ENCODE data around the gene TNS1. TPM values are rescaled to one million over a fixed set of nuclear protein-coding genes. Genes with fewer than 3 reads are reported as not detected.

Gene TNS1
- total RNA-seq, 2 donors from 2014 or later: 0.29 to 2.1 TPM

DNA sequence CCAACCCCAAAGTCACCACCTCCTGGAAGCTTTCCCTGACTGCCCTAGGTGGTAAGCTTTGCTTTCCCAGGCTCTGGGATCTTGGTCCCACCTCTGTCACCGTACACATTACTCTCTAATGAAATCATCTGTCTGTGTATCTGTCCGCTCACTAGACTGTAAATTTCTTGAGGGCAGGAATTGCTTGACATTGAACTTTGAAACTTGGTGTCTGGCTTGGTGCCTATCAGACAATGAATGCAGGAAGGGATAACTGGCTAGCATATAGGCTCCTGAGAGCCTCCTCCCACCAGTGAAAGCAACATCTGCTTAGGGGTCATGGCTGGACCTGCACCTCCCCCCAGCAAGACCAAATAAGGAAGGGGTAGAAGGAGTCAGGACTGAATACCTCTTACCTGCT is 155.7 kb downstream of the TNS1 start:
- Mint-ChIP-seq H3K27me3 (peaks cover 3 to 14% of the 10 kb centered on the region in 2 donors), H3K4me3 (no peak overlapping the region), H3K36me3 (no peaks in the 10 kb centered on the region), H3K4me1 (ENCODE audit: low read depth in 2 of 2) (no peaks in the 10 kb centered on the region), H3K9me3 (no peaks in the 10 kb centered on the region), H3K27ac (no peak overlapping the region)
- no peak for ATAC-seq
- DNase-seq (ENCODE audit: low spot score): no peak

DNA sequence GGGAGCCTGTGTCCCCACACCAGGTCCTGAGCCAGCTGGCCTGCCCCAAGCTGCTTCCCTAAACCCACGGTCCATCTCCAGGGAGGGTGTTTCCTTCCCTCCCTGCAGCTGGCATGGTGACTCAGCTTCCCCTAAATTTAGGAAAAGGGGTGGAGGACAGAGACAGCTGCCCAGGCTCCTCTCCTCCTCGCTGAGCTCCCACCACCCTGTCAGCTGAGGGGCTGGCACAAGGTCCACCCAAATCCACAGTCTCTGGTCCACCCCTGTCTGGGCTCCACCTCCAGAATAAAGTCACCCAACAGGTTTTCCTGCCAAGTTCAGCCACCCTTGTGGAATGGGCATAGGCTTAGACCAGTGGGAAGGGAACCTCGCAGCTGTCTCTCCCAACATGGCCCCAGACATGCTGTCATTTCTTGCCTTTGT is 156.5 kb downstream of the TNS1 start:
- ATAC-seq: no peak
- no peaks in the 10 kb centered on the region for H3K4me1 Mint-ChIP-seq (ENCODE audit: low read depth in 2 of 2)
- peaks cover 3 to 10% of the 10 kb centered on the region in 2 donors for H3K27me3 Mint-ChIP-seq
- H3K27ac Mint-ChIP-seq: no peak overlapping the region
- H3K4me3 Mint-ChIP-seq: no peak overlapping the region
- H3K9me3 Mint-ChIP-seq: no peaks in the 10 kb centered on the region
- H3K36me3 Mint-ChIP-seq: no peaks in the 10 kb centered on the region
- no peak for DNase-seq (ENCODE audit: low spot score)

DNA sequence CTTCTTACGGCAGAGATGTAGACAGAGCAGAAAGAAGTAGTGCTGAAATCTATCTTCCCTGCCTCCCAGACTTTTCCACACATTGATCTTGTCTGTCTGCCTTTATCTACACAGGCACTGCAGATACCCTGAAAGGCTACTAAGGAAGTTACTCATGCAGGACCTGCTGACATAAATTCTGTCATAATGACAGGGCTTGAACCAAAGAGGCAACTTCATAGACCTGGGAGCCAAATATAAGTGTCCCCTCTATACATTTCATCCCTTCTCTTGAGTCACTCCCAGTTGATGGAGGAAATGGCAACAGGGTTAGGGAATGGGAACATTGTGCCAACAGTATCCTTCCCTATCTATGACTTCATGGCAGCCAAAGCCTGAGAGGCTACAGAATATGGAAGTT is 157.5 kb downstream of the TNS1 start:
- H3K4me3 Mint-ChIP-seq: no peak overlapping the region
- H3K9me3 Mint-ChIP-seq: no peaks in the 10 kb centered on the region
- ATAC-seq (no peak), DNase-seq (ENCODE audit: low spot score) (no peak)
- H3K27ac Mint-ChIP-seq: no peak overlapping the region
- H3K4me1 Mint-ChIP-seq (ENCODE audit: low read depth in 2 of 2): no peaks in the 10 kb centered on the region
- no peaks in the 10 kb centered on the region for H3K36me3 Mint-ChIP-seq
- H3K27me3 Mint-ChIP-seq: peaks cover 0 to under 1% of the 10 kb centered on the region in 2 donors

DNA sequence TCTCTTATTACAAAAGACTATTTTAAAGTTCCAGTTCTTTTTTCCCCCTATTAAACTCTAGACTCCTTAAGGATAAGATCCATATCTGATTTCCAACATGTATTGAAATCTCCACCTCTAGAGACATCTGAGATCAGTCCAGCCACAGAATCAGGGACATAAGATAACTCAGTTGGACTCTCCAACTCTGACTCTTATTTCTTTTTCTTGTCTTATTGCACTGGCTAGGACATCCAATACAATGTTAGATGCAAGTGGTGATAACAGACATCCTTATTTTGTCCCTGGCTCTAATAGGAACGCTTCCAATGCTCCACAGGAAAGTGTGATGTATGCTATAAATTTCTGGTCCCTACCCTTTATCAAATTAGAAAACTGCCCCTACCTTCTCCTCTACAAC is 158.1 kb downstream of the TNS1 start:
- no peaks in the 10 kb centered on the region for H3K4me1 Mint-ChIP-seq (ENCODE audit: low read depth in 2 of 2)
- DNase-seq (ENCODE audit: low spot score): no peak
- H3K27ac Mint-ChIP-seq: no peak overlapping the region
- H3K9me3 Mint-ChIP-seq: no peaks in the 10 kb centered on the region
- no peaks in the 10 kb centered on the region for H3K27me3 Mint-ChIP-seq
- no peaks in the 10 kb centered on the region for H3K36me3 Mint-ChIP-seq
- no peak for ATAC-seq
- no peak overlapping the region for H3K4me3 Mint-ChIP-seq

DNA sequence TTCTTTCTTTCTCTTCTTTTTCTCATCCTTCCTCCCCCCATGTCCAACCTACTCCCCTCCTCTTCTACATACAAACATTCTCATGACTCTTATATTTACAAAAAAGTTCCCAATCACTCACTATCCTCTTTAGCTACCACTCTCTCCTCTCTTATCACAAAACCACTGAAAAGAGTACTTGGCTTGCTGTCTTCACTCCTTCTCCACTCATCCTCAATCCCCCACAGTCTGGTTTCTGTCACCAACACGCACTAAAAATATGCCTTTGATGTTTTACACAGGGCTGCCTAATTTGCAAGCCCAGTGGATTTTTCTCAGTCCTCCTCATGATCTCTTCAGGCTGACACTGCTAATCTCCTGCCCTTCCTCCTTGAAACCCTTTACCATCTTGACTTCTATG is 159.5 kb downstream of the TNS1 start:
- H3K4me3 Mint-ChIP-seq: no peak overlapping the region
- H3K9me3 Mint-ChIP-seq: no peaks in the 10 kb centered on the region
- no peaks in the 10 kb centered on the region for H3K36me3 Mint-ChIP-seq
- H3K27me3 Mint-ChIP-seq: no peaks in the 10 kb centered on the region
- no peak for ATAC-seq
- H3K4me1 Mint-ChIP-seq (ENCODE audit: low read depth in 2 of 2): no peaks in the 10 kb centered on the region
- DNase-seq (ENCODE audit: low spot score): no peak
- H3K27ac Mint-ChIP-seq: no peak overlapping the region

DNA sequence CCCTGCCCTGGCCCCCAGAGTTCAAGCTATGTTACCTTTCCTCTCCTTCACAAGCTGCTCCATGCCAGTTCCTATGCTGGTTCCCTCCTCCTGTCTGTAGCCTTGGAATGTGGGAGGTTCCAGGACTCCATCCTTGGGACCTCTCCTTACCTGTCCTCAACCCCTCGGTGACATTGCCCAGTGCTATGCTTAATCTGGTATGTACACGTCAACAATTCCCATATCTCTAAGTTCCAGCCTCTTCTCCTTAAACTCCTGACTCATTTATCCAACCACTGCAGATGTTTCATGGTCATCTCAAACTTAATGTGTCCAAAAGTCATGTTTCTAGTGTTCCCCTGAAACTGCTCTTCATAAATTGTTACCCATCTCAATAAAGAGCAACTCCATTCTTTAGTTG is 160.8 kb downstream of the TNS1 start:
- Mint-ChIP-seq H3K27ac (no peak overlapping the region), H3K27me3 (no peaks in the 10 kb centered on the region), H3K4me3 (no peak overlapping the region), H3K9me3 (no peaks in the 10 kb centered on the region), H3K4me1 (ENCODE audit: low read depth in 2 of 2) (no peaks in the 10 kb centered on the region), H3K36me3 (no peaks in the 10 kb centered on the region)
- ATAC-seq (no peak), DNase-seq (ENCODE audit: low spot score) (no peak)

DNA sequence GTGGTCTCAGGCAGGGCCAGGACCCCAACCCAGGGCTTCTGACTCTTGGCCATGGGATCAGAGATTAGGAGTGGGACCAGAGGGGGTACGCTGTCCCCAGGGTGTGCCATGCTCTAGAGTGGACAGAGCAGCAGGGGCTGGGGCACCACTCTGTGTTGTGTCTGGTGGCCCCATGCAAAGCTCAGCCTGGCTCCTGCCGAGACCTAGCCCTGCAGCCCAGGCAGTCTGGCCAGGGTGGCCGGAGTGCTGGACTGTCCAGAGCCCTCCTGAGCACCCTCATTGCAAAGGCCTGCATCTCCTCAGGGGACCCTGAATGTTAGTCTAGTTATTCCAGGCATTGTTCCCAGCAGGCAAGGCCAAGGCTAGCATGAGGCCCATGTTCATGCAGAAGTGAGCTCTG is 162.3 kb downstream of the TNS1 start:
- H3K36me3 Mint-ChIP-seq: no peaks in the 10 kb centered on the region
- no peak overlapping the region for H3K4me3 Mint-ChIP-seq
- ATAC-seq: no peak
- no peaks in the 10 kb centered on the region for H3K9me3 Mint-ChIP-seq
- H3K27me3 Mint-ChIP-seq: no peaks in the 10 kb centered on the region
- DNase-seq (ENCODE audit: low spot score): no peak
- no peaks in the 10 kb centered on the region for H3K4me1 Mint-ChIP-seq (ENCODE audit: low read depth in 2 of 2)
- no peak overlapping the region for H3K27ac Mint-ChIP-seq

DNA sequence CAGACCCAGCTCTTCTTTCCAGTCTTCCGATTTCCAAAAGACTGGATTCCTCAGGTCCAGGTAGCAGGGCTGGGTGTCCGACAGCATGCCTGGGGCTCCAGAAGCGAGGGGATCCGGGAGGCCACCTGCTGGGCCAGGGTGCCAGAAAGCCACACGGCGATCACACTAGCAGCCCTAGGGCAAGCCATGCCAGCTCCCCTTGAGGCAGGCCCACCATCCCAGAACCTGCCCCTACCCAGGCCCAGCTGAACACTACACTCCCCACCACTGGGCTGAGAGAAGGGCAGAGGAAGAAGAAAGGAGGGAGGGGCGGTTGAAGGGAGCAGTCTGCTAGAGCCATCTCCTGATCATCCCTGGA is 163.1 kb downstream of the TNS1 start:
- Mint-ChIP-seq H3K9me3 (no peaks in the 10 kb centered on the region), H3K27ac (no peak overlapping the region), H3K27me3 (no peaks in the 10 kb centered on the region), H3K4me1 (ENCODE audit: low read depth in 2 of 2) (no peaks in the 10 kb centered on the region), H3K36me3 (no peaks in the 10 kb centered on the region), H3K4me3 (no peak overlapping the region)
- no peak for DNase-seq (ENCODE audit: low spot score)
- no peak for ATAC-seq

DNA sequence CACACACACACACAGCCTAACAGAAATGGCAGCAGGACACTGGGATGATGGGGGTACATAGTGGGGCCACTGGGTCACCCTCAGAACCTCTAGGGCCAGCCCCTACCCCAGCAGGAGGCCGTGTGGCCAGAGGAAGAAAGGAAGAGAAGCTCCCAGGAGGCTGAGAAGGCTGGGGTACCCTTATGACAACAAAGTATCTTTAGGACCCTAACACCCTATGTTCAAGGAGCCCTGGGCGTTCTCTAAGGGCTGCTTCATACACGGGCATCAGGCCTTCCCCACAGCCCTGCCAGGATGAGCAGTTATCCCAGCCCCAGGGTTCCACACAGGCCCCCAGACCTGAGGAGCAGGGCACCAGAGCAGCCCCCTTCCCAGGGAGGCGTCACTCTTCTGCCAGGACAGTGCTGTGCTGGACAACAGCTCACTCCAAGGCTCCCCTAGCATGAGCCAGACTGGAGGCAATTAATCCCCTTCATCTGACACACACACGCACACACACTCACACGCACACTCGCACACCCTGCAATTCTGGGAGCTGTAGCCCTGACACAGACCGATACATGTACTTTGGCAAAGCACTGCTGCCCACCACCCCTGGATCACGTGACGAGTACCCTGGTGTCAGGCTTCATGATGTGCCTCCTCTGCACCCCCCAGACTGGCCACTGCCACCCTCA is 163.6 kb downstream of the TNS1 start:
- no peaks in the 10 kb centered on the region for H3K36me3 Mint-ChIP-seq
- no peak overlapping the region for H3K27ac Mint-ChIP-seq
- no peaks in the 10 kb centered on the region for H3K4me1 Mint-ChIP-seq (ENCODE audit: low read depth in 2 of 2)
- H3K9me3 Mint-ChIP-seq: no peaks in the 10 kb centered on the region
- no peak overlapping the region for H3K4me3 Mint-ChIP-seq
- DNase-seq (ENCODE audit: low spot score): no peak
- no peaks in the 10 kb centered on the region for H3K27me3 Mint-ChIP-seq
- ATAC-seq: no peak

DNA sequence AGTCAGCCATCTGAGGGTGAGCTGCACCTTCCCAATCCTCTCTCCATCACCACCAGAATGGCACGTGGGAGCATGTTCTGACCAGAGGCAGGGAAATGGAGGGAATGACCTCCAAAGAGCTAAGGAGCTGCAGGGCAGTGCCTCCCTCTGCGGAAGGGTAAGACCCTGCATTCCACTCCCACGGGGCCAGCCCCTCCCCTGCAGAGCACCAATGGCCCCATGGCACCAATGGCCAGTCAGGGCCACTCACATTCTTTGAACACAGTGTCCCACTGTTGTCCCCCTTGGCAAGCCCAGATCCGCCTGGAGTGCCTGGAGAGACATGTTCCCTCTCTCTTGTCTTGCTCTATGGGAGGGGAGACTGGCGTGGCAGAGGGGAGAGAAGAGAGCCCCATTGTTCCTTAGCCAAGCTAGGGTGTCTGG is 164.4 kb downstream of the TNS1 start:
- H3K4me1 Mint-ChIP-seq (ENCODE audit: low read depth in 2 of 2): no peaks in the 10 kb centered on the region
- no peak overlapping the region for H3K27ac Mint-ChIP-seq
- ATAC-seq: no peak
- no peaks in the 10 kb centered on the region for H3K36me3 Mint-ChIP-seq
- DNase-seq (ENCODE audit: low spot score): no peak
- no peak overlapping the region for H3K4me3 Mint-ChIP-seq
- H3K27me3 Mint-ChIP-seq: no peaks in the 10 kb centered on the region
- no peaks in the 10 kb centered on the region for H3K9me3 Mint-ChIP-seq

DNA sequence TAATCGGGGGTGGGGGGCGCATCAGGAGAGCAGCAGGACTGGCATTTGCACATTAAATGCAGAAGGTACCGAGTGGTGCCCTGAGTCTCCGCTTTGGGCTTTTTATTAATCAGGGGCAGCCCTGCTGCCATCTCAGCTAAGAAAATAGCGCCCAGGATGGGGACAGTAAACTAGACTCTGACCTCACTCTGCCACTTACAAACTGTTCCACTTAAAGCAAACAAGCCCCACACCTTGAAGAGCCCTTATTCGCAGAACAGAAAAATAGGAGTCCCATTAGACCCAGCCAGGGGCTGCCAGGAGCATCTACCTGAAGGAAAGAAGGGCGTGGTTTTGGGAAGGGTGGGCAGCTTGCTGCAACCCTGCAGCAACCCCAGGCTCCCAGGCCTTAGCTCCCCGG is 165.3 kb downstream of the TNS1 start:
- Mint-ChIP-seq H3K4me3 (no peak overlapping the region), H3K4me1 (ENCODE audit: low read depth in 2 of 2) (no peaks in the 10 kb centered on the region), H3K9me3 (no peaks in the 10 kb centered on the region), H3K27ac (no peak overlapping the region), H3K27me3 (peaks cover 0 to 4% of the 10 kb centered on the region in 2 donors), H3K36me3 (no peaks in the 10 kb centered on the region)
- ATAC-seq: no peak
- DNase-seq (ENCODE audit: low spot score): no peak

DNA sequence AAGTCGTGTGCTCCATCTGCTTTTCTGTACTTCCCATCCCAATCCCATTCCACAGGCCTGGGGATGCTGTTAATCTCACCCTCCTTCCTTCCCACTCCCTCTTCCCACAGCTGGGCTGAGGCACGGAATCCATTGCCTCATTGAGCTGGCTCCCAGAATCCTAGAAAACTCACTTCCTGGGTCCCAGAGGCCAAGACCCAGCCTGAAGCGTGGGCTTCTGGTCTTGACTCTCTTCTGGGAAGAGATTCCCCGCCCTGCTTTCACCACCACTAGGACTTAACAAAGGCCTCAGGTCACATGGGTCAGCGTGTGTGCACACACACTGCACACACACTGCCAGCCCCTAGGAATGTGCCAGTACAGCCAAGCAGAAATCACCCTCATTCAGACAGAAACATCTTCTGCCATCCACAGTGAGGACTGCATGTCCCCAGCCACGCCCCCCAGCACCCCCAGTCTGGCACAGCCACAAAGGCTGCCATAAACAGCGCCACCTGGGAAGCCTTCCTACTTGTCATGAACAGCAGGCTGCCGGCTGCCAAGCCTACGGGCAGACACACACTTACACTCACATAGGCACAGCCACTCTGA is 165.8 kb downstream of the TNS1 start:
- Mint-ChIP-seq H3K4me3 (no peak overlapping the region), H3K36me3 (no peaks in the 10 kb centered on the region), H3K9me3 (no peaks in the 10 kb centered on the region), H3K27ac (no peak overlapping the region), H3K27me3 (peaks cover 0 to 5% of the 10 kb centered on the region in 2 donors), H3K4me1 (ENCODE audit: low read depth in 2 of 2) (no peaks in the 10 kb centered on the region)
- ATAC-seq: no peak
- no peak for DNase-seq (ENCODE audit: low spot score)

DNA sequence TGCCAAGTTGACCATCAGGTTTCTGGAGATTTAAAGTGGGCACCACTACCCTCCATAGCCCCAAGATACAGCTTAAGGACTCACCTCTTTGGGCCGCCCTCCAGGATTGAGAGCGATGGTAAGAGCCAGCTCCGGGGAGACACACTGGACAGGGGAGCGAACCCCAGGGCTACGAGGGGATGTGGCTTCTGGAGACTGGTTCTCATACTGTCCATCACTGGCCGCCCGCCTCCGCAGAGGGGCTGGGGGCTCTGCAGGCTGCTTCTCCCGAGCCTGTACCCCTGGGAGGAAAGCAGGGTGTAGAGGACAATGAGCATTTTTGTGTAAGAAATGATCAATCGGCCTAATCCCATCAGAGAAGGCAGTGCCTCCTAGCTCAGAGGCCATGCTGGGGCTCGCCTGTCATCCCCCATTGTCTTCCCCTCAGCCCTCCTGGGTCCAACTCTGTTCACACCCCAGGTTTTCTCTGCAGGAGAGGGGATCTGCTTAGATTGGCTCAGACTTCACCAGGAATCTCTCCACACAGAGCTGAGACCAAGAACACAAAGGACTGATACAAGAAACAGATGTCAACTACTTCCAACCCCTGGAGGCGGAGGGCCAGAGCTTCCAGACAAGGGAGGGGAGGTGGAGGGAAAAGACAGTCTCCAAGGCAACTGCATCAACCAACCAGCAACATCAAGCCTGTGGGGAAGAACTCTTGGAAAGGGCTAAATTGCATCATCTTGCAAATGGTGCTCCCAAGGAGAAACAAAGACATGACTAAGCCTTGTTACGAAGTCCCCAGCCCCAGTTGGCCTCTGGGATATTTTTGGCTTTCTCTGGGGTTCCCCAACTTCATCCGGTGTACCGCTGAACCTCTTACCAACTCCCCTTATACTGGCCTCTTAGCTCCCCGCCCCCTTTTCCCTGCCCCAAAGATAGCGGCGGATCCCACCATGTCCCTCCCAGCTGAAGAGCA is 166.6 kb downstream of the TNS1 start:
- H3K9me3 Mint-ChIP-seq: no peaks in the 10 kb centered on the region
- H3K4me3 Mint-ChIP-seq: no peak overlapping the region
- DNase-seq (ENCODE audit: low spot score) (no peak), ATAC-seq (no peak)
- no peak overlapping the region for H3K27ac Mint-ChIP-seq
- H3K4me1 Mint-ChIP-seq (ENCODE audit: low read depth in 2 of 2): no peaks in the 10 kb centered on the region
- H3K27me3 Mint-ChIP-seq: peaks cover 0 to 5% of the 10 kb centered on the region in 2 donors
- H3K36me3 Mint-ChIP-seq: no peaks in the 10 kb centered on the region
